SU-DHL-6 (cell line): ENCODE results near the gene TEAD1.

ENCODE experiments used
- EZH2phosphoT487 ChIP-seq: fragments of 200-600 bp; sonication (generic), shearing (Covaris generic); conservative IDR thresholded peaks from 2 replicates; pipeline ENCODE4 v1.6.1; 2018; ENCODE audit warnings: mild to moderate bottlenecking, antibody characterized with exemption, low read length, moderate library complexity, mixed read lengths
- TF ChIP-seq, protein P1 (sequence below): fragments of 200-600 bp; sonication (generic); IDR thresholded peaks from one replicate; pipeline ENCODE4 v1.5.1; 2017; ENCODE audit warnings: antibody characterized with exemption, mild to moderate bottlenecking, low read length, moderate library complexity; ENCODE audit not compliant: insufficient read depth, poor library complexity, severe bottlenecking

DNA sequence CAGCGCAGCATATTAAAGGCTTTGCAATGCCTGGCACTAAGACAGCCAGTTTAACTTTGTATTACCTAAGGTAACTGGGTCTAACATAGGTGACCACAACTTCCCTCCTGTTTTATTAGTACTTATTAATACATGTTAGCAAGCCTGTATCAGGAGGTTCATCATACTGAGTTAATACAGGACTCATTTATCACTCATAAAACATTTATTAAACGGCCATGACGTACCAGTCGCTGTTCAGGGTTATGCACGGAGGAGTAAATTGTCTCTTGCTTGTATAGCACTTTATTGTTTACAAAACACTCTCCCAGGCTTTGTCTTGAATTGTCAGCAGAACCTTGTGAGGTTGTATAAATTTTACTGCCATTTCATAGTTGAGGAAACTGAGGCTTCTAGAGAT, 55.7 kb downstream of the TEAD1 start:
- TF ChIP-seq, protein P1, sequence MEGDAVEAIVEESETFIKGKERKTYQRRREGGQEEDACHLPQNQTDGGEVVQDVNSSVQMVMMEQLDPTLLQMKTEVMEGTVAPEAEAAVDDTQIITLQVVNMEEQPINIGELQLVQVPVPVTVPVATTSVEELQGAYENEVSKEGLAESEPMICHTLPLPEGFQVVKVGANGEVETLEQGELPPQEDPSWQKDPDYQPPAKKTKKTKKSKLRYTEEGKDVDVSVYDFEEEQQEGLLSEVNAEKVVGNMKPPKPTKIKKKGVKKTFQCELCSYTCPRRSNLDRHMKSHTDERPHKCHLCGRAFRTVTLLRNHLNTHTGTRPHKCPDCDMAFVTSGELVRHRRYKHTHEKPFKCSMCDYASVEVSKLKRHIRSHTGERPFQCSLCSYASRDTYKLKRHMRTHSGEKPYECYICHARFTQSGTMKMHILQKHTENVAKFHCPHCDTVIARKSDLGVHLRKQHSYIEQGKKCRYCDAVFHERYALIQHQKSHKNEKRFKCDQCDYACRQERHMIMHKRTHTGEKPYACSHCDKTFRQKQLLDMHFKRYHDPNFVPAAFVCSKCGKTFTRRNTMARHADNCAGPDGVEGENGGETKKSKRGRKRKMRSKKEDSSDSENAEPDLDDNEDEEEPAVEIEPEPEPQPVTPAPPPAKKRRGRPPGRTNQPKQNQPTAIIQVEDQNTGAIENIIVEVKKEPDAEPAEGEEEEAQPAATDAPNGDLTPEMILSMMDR: no peak
- TF ChIP-seq EZH2phosphoT487: no peak
